Bronchial epithelial cell (primary cell): ENCODE results near the gene UBE3C. TPM values are rescaled to one million over a fixed set of nuclear protein-coding genes. Genes with fewer than 3 reads are reported as not detected.

Experiments
- DNase-seq: peaks from one replicate; pipeline ENCODE4 v3.0.0-alpha.2; 2010; ENCODE audit warnings: low read depth
- FAIRE-seq: peaks from 2 replicates; lab custom pipeline; 2011; peaks lifted over from hg19 to GRCh38; lab: Jason Lieb, UNC
- H3K27me3 ChIP-seq: 2 replicates; pipeline ENCODE4 v1.5.1; 2011; ENCODE audit warnings: low read length; ENCODE audit not compliant: control insufficient read depth, insufficient read depth
- H3K36me3 ChIP-seq: 2 replicates; pipeline ENCODE4 v1.5.1; 2011; ENCODE audit warnings: low read length; ENCODE audit not compliant: control insufficient read depth, insufficient read depth
- H3K4me3 ChIP-seq: 2 replicates; pipeline ENCODE4 v1.5.1; 2011; ENCODE audit warnings: mild to moderate bottlenecking, low read depth, low read length, control low read depth
- CTCF ChIP-seq: IDR thresholded peaks from 2 replicates; pipeline ENCODE4 v1.5.1; 2011; ENCODE audit warnings: mild to moderate bottlenecking, moderate library complexity, low read length, control low read depth, inconsistent platforms; ENCODE audit not compliant: insufficient read depth, severe bottlenecking
- total RNA-seq: library from RNA; depleted of rRNA; stranded (reverse); fragments of >200 nt; gene quantifications from 2 replicates; pipeline ENCODE4 v1.2.1, GENCODE V29; 2014

UBE3C gene
- total RNA-seq, 1 donor from 2014 or later = 89.5 TPM

DNA sequence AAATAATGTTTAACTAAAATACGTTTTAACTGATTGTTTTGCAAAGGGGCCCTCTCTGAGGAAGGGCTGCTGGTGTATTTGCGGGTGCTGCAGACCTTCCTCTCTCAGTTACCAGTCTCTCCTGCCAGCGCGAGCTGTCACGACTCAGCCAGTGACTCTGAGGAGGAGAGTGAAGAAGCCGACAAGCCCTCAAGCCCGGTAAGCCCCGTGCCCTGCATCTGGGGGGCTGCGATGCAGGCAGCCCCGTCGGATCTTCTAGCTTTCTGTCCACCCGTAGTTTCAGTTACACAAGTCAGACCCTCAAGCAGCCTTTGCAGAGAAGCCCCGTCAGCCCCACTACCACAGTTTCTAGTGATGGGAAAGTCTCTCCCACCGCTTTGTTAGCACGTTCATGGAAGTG is 45.1 kb downstream of the UBE3C start:
- Histone ChIP-seq H3K4me3 (no peak overlapping the region), H3K36me3 (peaks cover 26% of the 10 kb centered on the region), H3K27me3 (no peaks in the 10 kb centered on the region)
- TF ChIP-seq CTCF = no peak
- no peak for DNase-seq
- FAIRE-seq = no peak

DNA sequence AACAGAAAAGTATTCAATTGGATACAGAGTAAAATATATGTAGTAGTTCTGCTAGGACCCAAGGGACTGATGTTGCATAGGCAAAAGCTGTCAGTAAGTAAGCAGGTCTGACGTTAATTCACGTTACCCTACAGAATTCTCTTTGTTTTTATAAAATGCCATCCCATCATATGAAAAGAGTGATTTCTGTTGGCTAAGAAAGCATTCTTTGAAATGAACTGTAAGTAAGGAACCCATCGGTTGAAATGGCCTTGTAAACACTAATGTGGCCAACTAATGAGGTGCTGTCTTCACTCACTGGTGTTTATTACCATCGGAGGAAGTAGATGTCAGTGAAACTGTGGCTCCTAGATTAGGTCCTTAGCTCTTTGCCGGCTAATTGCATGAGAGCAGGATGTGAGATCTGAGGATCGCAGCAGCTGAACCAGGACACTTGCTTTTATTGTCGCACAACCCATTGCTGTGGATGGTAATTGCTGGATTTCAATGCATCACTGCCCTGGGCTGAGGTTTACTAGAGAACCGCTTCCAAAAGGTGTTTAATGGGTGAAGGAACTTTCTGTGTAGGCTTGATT is 49.5 kb downstream of the UBE3C start:
- no peak overlapping the region for H3K4me3 ChIP-seq
- FAIRE-seq (peak; percentile 23), DNase-seq (no peak)
- H3K27me3 ChIP-seq = no peaks in the 10 kb centered on the region
- H3K36me3 ChIP-seq = peaks cover 25% of the 10 kb centered on the region
- TF ChIP-seq CTCF = no peak

DNA sequence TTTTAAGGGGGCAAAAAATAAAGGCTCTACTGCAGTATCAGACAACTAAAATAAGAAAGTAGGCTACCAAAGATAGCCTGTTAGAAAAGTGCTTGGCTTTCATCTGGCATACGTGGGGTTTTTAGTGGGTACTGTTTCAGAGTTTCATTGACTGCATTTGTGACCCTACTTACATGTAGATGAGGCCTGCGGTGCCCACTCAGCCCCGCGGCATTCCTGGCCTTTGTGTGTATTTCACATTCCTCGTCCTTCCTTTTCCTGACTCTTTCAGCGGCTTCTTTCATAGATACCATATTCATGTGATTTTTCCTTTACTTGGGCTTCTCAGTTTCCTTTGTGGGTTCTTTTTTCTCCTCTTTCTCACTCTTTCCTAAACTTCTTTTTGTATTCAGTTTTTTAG is 50.7 kb downstream of the UBE3C start:
- FAIRE-seq (no peak), DNase-seq (no peak)
- Histone ChIP-seq H3K36me3 (peaks cover 20% of the 10 kb centered on the region), H3K4me3 (no peak overlapping the region), H3K27me3 (no peaks in the 10 kb centered on the region)
- no peak for TF ChIP-seq CTCF

DNA sequence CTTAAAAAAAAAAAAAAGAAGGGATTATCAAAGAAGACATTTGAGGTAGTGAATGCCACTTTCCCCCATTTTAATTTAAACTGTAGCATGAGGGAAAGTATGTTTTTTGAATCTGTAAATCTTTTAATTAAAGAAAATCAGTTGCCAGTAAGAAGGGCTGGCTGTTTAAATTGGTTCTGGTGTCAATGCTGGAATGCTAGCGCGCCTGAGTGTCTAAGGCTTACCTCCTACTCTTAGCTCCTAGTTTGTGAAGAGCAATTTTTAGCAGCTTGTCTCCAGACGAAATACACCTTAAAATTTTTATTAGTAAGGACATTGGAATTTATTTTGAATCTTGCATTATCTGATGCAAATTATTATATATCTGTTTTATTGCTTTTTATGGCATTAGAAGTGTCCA is 54.1 kb downstream of the UBE3C start:
- TF ChIP-seq CTCF = no peak
- DNase-seq (no peak), FAIRE-seq (no peak)
- no peak overlapping the region for H3K4me3 ChIP-seq
- H3K27me3 ChIP-seq = no peaks in the 10 kb centered on the region
- peaks cover 15% of the 10 kb centered on the region for H3K36me3 ChIP-seq

DNA sequence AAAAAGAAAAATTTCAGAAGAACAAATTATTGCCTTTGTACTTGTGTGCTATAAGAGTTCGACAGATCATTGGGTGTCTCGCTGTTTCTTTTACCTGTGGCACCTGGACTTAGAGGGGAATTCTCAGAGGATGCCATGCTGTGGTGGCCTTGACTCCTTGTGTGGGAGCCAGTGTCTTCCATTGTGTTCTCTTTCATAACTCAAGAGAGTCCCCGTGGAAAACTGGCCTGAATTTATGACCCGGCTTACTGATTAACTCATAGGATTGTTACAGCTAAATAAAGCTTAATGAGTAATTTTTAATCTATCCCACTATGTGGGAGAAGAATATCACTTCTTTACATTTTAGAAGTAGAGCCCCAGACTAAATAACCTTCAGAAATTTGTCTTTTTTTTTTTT is 54.5 kb downstream of the UBE3C start:
- no peak for TF ChIP-seq CTCF
- DNase-seq = no peak
- H3K4me3 ChIP-seq = no peak overlapping the region
- H3K36me3 ChIP-seq = peaks cover 13% of the 10 kb centered on the region
- FAIRE-seq = no peak
- H3K27me3 ChIP-seq = no peaks in the 10 kb centered on the region

DNA sequence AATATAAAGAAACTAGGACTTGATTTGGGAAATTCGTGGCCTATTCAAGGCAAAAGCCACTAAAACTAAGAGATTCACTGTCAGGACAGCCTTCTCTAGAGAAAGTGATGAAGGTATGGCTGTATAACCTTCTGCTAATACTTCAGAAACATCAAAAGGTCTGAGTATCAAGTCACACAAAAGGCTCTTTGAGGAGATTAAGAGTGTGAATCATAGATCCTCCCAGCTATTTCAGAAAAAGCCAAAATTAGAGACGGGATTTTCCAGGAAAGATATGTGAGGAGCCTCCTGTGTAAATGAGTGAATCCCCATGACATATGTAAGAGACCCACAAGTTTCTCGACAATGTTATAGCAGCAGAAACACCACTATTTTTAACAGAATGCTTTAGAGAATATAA is 56.2 kb downstream of the UBE3C start:
- no peak for DNase-seq
- Histone ChIP-seq H3K4me3 (no peak overlapping the region), H3K27me3 (no peaks in the 10 kb centered on the region), H3K36me3 (peaks cover 11% of the 10 kb centered on the region)
- FAIRE-seq = no peak
- no peak for TF ChIP-seq CTCF
